ENCODE results near the gene CCDC178.

CCDC178 gene

DNA sequence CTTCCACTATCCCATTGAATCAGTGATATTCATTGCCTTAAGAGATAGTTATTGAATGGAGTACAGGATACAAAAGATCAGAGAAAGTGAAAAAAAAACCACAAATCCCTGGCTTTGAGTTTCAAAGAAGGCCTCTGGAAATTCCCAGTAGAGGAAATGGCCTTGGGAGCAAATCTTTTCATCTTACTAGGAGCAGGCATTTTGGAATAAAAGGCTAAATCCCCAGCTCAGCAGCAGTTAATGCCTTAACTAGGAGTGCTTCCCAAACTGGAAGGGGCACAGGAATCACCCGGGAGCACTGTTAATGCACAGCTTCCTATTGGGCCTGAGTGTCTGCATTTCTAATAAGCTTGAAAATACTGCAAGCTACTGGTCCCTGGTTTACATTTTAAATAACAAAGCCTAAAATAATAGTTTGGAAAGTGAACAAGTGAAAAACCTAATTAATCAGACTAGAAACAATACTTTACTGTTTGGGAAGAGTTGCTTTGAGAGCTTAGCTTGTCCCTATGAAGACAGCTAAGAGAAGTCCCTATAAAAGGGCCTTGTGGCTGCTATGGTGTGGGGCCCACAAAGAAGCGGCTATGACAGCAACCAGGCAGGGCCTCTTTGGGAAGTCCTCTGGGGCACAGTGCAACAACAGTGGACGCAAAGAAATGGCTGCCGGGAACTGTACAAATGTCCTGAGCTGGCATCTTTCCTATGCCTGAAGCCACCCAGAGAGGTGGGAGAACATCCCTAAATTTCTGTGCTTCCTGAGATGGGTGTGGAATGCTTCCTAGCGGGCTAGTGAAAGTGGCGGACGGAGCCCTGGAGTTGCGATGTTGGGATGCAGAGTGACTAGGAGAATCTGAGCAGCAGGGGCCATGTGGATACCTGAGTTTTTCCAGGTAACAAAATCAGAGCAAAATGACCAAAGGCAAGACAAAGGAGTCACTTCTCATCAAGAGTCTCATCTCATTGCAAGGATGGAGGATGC lies 550.6 kb downstream of the CCDC178 start:
- DNase-seq (ENCODE audit: low read depth in 2 of 2) = no peak

DNA sequence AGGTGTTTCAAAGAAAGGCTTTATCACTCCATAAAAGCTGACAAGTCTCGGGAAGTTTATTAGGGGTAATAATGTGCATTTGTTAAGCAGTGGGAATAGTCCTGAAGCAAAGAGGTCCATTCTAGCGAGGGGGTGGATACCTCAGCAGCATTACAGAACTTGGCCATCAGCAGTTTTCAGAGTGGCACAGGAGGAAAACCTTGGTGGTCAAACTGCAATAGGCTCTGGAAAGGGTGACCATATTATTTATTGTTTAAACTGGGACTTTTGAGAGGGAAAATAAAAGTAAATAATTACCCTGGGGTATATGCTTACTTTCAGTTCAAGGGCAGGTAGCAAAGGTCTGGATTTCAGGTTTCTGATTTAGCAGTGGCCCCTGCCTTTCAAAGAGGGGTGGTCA lies 552.2 kb downstream of the CCDC178 start:
- no peak for DNase-seq (ENCODE audit: low read depth in 2 of 2)

Measured in fibroblast of skin of left biceps (primary cell).